Measurements from ENCODE around the gene TMEM158.

Gene TMEM158

GRCh38 chr3:45227946-45228345, 1.9 kb upstream of the TMEM158 start:
- no peak for DNase-seq

- no peak for DNase-seq
Observed at GRCh38 chr3:45227071-45227820, 1.2 kb upstream of the TMEM158 start.

DNA sequence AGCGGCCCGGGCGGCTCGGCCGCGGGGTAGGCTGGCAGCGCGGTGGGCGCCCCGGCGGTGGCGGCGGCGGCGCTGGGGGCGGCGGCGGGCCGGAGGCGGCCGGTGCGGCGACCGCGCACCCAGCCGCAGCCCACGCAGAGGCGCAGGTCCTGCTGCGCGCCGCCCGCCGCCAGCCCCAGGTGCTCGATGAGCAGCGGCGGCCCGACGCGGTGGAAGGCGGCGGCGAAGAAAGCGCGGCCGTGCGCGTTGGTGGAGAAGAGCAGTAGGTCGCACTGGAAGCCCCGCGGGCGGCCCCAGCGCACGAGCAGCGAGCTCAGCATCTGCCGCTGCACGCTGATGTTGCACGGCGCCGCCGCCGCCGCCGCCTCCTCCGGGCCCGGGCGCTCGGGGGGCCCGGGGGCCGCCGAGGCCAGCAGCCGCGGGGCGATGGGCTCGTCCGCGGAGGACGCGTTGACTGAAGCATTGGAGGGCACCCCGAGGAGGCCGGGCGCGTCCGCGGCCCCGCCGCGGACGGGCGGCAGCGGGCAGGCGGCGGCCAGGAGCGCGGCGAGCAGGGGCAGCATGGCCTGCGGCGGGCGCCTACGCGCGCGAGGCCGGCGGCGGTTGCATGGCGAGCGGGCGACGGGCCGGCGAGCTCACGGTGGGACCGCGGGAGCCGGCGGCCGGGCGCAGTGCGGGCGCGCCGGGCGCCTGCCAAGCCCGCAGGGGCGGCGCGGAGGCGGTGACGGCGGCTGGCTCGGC, 452 bp downstream of the TMEM158 start:
- peak in 2 of 3 donors; percentile 28 to 57 for DNase-seq

DNA sequence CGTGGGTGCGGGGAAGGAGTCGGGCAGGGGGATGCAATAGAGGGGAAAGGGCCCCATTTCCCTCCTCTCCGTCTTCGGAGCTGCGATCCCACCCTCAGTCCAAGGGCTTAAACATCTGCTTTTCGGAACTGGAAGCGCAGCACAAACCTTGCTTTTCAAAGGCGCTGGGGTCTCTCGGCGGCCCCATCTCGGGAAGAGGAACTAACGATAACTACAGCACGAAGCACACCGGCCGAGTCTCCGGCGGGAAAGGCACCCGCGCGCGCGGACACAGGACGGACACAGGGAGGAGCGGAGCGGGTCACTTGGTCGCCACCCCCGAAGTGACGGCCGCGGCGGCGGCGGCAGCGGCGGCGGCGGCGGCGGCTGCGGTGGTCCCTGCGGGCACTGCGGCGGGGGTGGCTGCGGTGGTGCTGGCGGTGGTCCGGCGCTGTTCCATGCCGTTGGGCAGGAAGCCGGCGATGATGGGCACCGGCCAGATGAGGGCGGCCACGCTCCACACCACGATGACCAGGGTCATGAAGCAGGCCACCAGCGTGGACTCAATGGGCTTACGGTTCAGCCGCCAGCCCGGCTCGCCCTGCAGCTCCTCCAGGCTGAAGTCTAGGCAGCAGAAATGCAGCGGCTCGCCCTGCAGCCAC, 1.1 kb downstream of the TMEM158 start:
- DNase-seq = peak; percentile 88 to 91 (median 88)

GRCh38 chr3:45223889-45224727, 2.0 kb downstream of the TMEM158 start:
- peak; percentile 45 to 61 (median 61) for DNase-seq

DNA sequence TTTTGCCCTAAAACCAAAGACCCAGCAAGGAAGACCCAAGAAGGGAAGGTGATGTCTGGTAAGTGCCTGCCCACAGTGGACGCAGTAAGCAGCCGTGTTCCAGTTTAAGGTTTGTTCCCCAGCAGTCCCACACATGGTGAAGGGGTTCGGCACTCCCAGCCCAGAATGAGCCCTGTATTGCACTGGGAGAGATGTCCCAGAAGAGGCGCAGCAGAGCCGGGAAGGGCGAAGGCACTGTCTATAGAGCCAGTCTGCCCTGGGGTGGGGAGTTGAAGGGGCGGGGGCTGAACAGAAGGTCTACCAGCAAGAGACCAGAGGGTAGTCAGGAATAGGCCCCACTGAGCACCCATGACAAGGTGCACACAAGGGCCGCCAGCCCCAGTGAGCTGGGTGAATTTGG, 6.4 kb downstream of the TMEM158 start:
- DNase-seq = no peak

DNA sequence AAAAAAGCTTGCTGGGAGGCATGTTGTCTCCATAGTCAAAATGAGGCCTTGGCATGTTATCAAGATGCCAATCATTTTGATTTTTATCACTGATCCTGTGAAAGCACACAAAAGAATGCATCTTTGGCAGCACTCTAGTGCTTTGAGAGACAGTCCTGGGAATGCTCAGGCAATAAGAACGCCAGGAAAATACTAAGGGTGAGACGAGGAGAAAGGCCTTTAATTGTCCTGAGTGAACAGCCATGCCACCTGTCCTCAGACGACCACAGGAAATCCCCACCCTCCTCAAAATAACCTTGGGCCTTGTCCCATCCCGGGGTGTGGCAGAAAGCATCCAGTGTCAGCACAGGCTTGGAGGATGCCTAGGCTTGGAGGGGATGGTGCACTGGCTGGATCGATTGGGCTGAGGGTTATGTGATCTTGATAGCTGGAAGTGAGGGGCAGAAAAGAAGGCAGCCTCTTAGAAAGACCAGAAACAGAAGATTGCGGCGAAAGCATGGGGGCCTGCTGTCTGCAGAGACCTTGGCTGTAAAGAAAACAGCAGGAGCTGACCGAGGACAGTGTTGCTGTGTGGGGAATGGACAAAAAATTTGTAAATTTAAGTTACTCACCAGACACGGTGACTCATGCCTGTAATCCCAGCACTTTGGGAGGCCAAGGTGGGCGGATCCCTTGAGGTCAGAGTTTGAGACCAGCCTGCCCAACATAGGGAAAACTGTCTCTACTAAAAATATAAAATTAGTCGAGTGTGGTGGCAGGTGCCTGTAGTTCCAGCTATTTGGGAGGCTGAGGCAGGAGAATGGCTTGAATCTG, 7.3 kb downstream of the TMEM158 start:
- DNase-seq = peak; percentile 67 to 80 (median 73)

- DNase-seq = no peak
Observed at GRCh38 chr3:45216021-45216609, 10.0 kb downstream of the TMEM158 start.

DNA sequence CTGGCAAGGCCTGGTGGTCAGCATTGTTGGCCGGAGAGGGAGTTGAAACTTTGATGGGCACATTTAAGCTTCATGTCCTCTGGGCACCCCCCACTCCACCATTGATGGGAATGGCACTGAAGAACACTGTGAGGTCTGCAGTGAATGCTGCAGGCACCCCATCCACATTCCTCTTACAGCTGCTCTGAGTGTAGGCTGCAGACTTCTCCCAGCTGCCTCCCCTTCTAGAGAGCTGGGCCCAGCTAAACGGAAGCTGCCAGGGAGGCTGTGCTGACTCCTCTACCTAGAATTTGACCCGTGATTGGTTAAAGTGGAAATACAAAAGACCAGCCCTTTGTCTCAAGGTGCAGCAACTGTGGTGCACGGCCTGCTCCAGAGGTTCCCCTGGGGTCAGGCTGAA, 10.6 kb downstream of the TMEM158 start:
- no peak for DNase-seq

DNA sequence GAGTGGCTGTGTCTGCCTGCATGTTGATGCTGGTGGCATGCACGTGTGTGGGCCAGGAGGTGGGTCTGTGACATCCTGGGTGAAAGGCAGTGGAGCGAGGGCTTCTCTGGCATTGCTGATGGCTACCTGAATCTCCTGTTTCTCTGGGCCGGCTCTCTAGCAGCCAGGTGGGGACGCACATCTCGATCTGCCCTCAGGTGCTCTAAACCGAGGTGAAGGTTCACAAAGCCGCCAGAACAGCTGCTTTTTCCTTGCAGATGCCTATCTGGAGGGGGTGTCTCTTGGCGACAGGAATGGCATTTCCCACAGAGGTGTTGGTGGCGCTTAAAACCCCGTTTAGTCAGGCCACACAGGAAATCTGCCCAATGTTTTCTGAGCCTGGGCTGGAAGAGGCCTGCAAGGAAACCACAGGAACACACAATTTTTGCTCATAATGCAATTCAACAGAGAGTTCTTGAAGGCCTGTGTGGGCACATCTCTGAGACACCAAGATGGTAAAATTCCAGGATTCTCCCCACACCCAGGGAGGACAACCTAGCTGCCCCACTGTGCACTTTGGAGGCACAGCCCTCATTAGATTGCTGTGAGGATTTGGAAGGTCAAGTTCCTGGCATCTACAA, 11.9 kb downstream of the TMEM158 start:
- no peak for DNase-seq

DNA sequence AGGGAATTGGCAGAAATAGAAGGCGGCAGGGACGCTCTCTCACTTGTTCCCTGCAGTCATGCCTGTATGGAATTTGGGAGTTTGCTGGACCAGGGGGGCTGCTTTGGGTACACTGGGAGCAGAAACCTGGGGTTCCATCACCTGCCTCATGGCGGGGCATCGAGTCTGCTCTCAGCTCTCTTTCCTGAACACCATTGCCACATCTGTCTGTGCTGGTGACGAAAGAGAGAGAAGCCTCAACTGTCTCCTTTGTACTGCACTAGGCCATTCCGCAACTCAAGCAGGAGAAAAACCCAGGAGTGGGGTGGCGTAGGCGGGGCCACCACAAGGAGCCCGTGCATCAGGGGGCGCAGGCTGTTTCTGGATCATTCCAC, 14.0 kb downstream of the TMEM158 start:
- no peak for DNase-seq

DNA sequence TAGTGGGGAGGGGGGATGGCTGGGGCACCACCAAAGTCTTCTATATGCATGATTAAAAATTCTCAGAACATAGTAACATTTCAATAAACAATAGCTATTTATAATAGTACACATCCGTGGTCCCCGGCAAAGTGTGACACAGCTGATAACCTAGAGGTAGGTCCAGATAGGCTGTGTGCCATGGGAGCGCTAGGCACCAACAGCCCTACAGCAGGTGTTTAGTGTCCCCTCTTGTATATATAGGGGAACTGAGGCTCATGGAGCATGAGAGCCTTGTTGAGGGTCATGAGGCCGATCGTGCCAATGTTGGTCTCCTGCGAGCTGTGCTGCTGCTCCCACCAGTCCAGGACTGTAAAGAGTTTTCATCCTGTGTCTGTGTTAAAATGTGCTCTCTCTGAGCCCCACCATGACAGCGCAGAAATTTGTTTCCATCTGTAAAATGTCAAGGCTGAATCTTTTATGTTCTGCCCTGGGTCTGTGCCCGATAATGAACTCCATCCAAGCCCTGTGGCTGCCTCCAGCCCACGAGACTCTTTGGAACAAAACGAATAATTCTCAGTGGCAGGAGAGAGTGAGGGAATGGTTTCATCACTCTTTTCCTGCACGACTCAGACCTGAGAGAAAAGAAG, 14.5 kb downstream of the TMEM158 start:
- DNase-seq = no peak

DNA sequence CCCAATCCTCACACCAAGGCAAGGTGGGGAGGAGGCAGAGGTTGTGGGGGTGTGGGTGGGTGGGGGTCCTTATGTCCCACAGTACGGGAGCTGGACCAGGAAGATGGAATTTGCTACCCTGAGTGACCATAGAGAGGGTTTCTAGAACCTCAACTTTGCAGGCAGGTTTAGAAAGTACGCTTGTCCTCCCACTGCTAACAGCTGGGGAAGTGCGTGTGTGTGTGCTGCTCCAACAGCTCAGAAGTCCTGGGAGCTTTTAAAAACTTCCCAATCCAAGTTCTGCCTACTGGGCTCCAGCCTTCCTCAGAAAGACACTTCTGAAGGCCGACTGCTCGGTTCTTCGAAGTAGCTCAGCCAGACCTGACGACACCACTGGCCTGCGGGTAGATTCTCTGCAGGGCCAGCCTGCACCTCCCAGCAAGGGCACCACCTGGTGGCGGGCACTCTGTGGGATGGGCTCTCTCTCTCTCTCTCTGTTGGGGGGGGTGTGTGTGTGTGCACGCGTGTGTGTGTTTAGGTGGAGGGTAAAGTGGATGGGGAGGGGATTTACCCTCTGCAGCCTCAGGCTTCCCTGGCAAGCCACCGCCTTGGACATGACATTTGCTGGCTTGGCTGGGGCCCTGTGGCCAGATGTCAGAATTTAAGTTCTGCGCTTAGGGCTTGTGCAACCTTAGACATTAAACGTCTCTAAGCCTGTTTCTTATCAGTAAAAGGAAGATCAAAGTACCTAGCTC, 15.6 kb downstream of the TMEM158 start:
- DNase-seq = peak; percentile 78 to 89 (median 80)

GRCh38 chr3:45209526-45209925, 16.6 kb downstream of the TMEM158 start:
- DNase-seq = no peak

- no peak for DNase-seq
Observed at GRCh38 chr3:45208586-45208985, 17.5 kb downstream of the TMEM158 start.

GRCh38 chr3:45207446-45207845, 18.6 kb downstream of the TMEM158 start:
- DNase-seq = peak in 2 of 3 donors; percentile 49 to 55

- peak; percentile 21 to 57 (median 28) for DNase-seq
Observed at GRCh38 chr3:45205126-45205525, 21.0 kb downstream of the TMEM158 start.

DNA sequence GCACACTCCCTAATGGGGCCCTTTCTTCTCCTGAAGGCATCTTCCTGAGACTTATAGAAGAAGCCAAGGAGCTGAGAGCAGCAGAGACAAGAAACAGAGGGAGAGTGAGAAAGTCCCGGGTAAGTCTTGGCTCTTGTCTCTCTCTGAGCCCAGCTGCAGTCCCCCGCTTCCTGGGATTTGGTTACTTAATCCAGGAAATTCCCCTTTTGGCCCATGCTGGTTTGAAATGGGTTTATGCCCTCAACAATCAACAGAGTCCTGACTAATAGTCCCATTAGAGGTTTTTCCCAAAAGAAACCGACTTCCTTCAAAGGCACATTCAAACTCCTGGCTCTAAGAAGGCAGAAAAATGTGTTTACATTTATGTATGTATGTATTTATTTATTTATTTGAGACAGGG, 22.0 kb downstream of the TMEM158 start:
- DNase-seq = peak; percentile 71 to 84 (median 74)

- peak in 1 of 3 donors; percentile 11 for DNase-seq
Observed at GRCh38 chr3:45199837-45200648, 26.0 kb downstream of the TMEM158 start.
